ENCODE measurements around the gene L2HGDH. TPM values are rescaled to one million over a fixed set of nuclear protein-coding genes. Genes with fewer than 3 reads are reported as not detected.

L2HGDH gene
- total RNA-seq, 2 donors from 2014 or later: 1.5 to 3.7 TPM

DNA sequence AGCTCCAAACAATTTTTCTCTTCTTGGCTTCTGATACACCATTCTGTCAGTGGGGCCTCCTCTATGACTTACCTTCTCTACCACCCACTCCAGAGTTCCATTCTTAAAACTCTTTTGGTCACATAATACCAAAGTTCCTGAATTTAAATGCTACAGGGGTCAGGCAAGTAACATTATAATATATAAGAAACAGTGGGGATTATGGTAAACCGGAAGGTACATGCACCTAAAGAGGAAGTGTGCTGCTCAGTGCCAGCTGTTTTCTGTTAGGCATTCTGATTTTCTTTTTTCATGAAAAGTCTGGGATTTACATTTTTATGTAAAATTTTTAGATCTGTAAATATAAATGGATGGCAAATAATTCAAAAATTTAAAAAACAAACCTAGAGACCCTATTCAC lies 120.5 kb downstream of the L2HGDH start:
- no peak for ATAC-seq (ENCODE audit: insufficient number of reproducible peaks, low FRiP score, low read depth)
- no peaks in the 10 kb centered on the region for H3K27me3 ChIP-seq (replicated peaks; ENCODE audit: insufficient read depth)
- no peaks in the 10 kb centered on the region for H3K9me3 ChIP-seq
- H3K36me3 ChIP-seq: peaks cover 23% of the 10 kb centered on the region
- H3K27ac ChIP-seq: no peak overlapping the region
- no peak overlapping the region for H3K4me3 ChIP-seq
- no peaks in the 10 kb centered on the region for H3K4me1 ChIP-seq (ENCODE audit: control insufficient read depth in 1 of 2, low read depth in 2 of 2)
- no peak for DNase-seq (ENCODE audit: low spot score)
- TF ChIP-seq, protein P1, sequence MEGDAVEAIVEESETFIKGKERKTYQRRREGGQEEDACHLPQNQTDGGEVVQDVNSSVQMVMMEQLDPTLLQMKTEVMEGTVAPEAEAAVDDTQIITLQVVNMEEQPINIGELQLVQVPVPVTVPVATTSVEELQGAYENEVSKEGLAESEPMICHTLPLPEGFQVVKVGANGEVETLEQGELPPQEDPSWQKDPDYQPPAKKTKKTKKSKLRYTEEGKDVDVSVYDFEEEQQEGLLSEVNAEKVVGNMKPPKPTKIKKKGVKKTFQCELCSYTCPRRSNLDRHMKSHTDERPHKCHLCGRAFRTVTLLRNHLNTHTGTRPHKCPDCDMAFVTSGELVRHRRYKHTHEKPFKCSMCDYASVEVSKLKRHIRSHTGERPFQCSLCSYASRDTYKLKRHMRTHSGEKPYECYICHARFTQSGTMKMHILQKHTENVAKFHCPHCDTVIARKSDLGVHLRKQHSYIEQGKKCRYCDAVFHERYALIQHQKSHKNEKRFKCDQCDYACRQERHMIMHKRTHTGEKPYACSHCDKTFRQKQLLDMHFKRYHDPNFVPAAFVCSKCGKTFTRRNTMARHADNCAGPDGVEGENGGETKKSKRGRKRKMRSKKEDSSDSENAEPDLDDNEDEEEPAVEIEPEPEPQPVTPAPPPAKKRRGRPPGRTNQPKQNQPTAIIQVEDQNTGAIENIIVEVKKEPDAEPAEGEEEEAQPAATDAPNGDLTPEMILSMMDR (IDR thresholded peaks at IDR 0.05): no peak

Other genes starting within 250 kb of the L2HGDH start
- gene VCPKMT, start 195.7 kb downstream of the L2HGDH start, total RNA-seq: 10 to 100 TPM in 1 of 2 donors, 1 to 10 TPM in 1; 8.1 to 12.2 TPM
- gene SOS2, start 80.7 kb downstream of the L2HGDH start, total RNA-seq: 10 to 100 TPM; 38.7 to 40.2 TPM
- gene DMAC2L, start 95 bp upstream of the L2HGDH start, total RNA-seq: 10 to 100 TPM in 1 of 2 donors, 1 to 10 TPM in 1; 5.6 to 12.3 TPM
- 1 to 10 TPM; 2.8 to 8.1 TPM for gene CDKL1, start 84.7 kb upstream of the L2HGDH start, total RNA-seq
- 100 to 1,000 TPM; 231 to 238 TPM for gene MAP4K5, start 220.3 kb upstream of the L2HGDH start, total RNA-seq
- gene ATL1, start 247.9 kb upstream of the L2HGDH start, total RNA-seq: 10 to 100 TPM in 1 of 2 donors, 1 to 10 TPM in 1; 9.5 to 14.3 TPM